Omental fat pad (tissue), 4 donors: ENCODE measurements around the gene IGFBP4. TPM values are rescaled to one million over a fixed set of nuclear protein-coding genes. Genes with fewer than 3 reads are reported as not detected.

Experiments
- ATAC-seq: fragments of 150-250 bp; one replicate; pipeline ENCODE4 v1.9.1; 2016; ENCODE audit warnings: mild to moderate bottlenecking, moderate library complexity; ENCODE audit not compliant: low FRiP score
- DNase-seq: peaks from one replicate; pipeline ENCODE4 v3.0.0-alpha.2; 2019; ENCODE audit warnings: low spot score
- CTCF ChIP-seq, 3 donors: fragments of 450-650 bp; IDR thresholded peaks; one replicate each; pipeline ENCODE4 v1.5.1; 2016 to 2017; ENCODE audit warnings: antibody characterized with exemption in 3 of 3, mild to moderate bottlenecking in 3 of 3, moderate library complexity in 2 of 3
- total RNA-seq, 4 donors: library from RNA; depleted of rRNA; stranded (reverse); fragments of >200 nt; gene quantifications; one replicate each; pipeline ENCODE4 v1.1.0, GENCODE V29; 2016

IGFBP4 gene
- total RNA-seq, 4 donors from 2014 or later = 352 to 633 (median 429) TPM

GRCh38 chr17:40460604-40460967, 17.3 kb downstream of the IGFBP4 start:
- ATAC-seq = no peak
- DNase-seq = no peak
- no peak for TF ChIP-seq CTCF (IDR thresholded peaks at IDR 0.05)

- ATAC-seq (no peak), DNase-seq (no peak)
- TF ChIP-seq CTCF (IDR thresholded peaks at IDR 0.05) = no peak
Observed at GRCh38 chr17:40460968-40461731, 17.9 kb downstream of the IGFBP4 start.

GRCh38 chr17:40461732-40462342, 18.6 kb downstream of the IGFBP4 start:
- ATAC-seq = no peak
- no peak for TF ChIP-seq CTCF (IDR thresholded peaks at IDR 0.05)
- no peak for DNase-seq

GRCh38 chr17:40462343-40463121, 19.3 kb downstream of the IGFBP4 start:
- no peak for TF ChIP-seq CTCF (IDR thresholded peaks at IDR 0.05)
- no peak for DNase-seq
- ATAC-seq = no peak

- no peak for TF ChIP-seq CTCF (IDR thresholded peaks at IDR 0.05)
- DNase-seq (no peak), ATAC-seq (no peak)
Observed at GRCh38 chr17:40463122-40463550, 19.9 kb downstream of the IGFBP4 start.

GRCh38 chr17:40464392-40464855, 21.2 kb downstream of the IGFBP4 start:
- ATAC-seq = no peak
- DNase-seq = no peak
- no peak for TF ChIP-seq CTCF (IDR thresholded peaks at IDR 0.05)
